HG03025 (cell line): Measurements from ENCODE around the gene ZNF91.
"Not testable (repeated sequence)": the region's sequence is repeated elsewhere in the genome, so short reads cannot be mapped to it uniquely, and the experiment has no call there.

ENCODE experiments used
- ATAC-seq: cut with Tn5 transposase; IDR thresholded peaks from one replicate; pipeline ENCODE4 v1.9.1; 2021; ENCODE audit warnings: mild to moderate bottlenecking, moderate library complexity; ENCODE audit not compliant: unreplicated experiment, low FRiP score

ZNF91 gene

GRCh38 chr19:23321403-23321802 lies 73.9 kb downstream of the ZNF91 start:
- not testable (repeated sequence) for ATAC-seq

GRCh38 chr19:23319571-23319970 lies 75.7 kb downstream of the ZNF91 start:
- ATAC-seq, result not testable (repeated sequence)

GRCh38 chr19:23318941-23319340 lies 76.3 kb downstream of the ZNF91 start:
- not testable (repeated sequence) for ATAC-seq

- ATAC-seq, result no peak
Observed at GRCh38 chr19:23318143-23318542, 77.1 kb downstream of the ZNF91 start.

- ATAC-seq, result no peak
Observed at GRCh38 chr19:23315286-23315685, 80.0 kb downstream of the ZNF91 start.

- ATAC-seq, result no peak
Observed at GRCh38 chr19:23314505-23315251, 80.6 kb downstream of the ZNF91 start.

GRCh38 chr19:23313196-23313595 lies 82.1 kb downstream of the ZNF91 start:
- no peak for ATAC-seq

GRCh38 chr19:23312515-23312914 lies 82.8 kb downstream of the ZNF91 start:
- no peak for ATAC-seq

GRCh38 chr19:23311551-23311950 lies 83.7 kb downstream of the ZNF91 start:
- no peak for ATAC-seq

- ATAC-seq, result no peak
Observed at GRCh38 chr19:23310729-23311211, 84.5 kb downstream of the ZNF91 start.

GRCh38 chr19:23309926-23310325 lies 85.3 kb downstream of the ZNF91 start:
- ATAC-seq, result no peak

GRCh38 chr19:23305555-23305954 lies 89.7 kb downstream of the ZNF91 start:
- no peak for ATAC-seq

GRCh38 chr19:23304238-23304637 lies 91.0 kb downstream of the ZNF91 start:
- ATAC-seq, result no peak

- no peak for ATAC-seq
Observed at GRCh38 chr19:23294141-23294540, 101.1 kb downstream of the ZNF91 start.

GRCh38 chr19:23289966-23290365 lies 105.3 kb downstream of the ZNF91 start:
- ATAC-seq, result not testable (repeated sequence)
